Transverse colon (tissue), 4 donors: ENCODE data around the gene PHF12.

Experiments
- CTCF ChIP-seq, 5 experiments: fragments of 200-600 bp in 3 of 5; fragments of 450-650 bp in 2 of 5; sonication (generic) in 3 of 5; IDR thresholded peaks; 1 replicate in 2 of 5; 2 replicates in 3 of 5; pipeline ENCODE4 v1.5.1; 2016 to 2017; ENCODE audit warnings: antibody characterized with exemption in 5 of 5, inconsistent platforms in 3 of 5, mild to moderate bottlenecking in 2 of 5, moderate library complexity in 1 of 5
- POLR2A ChIP-seq: fragments of 450-650 bp; IDR thresholded peaks from one replicate; pipeline ENCODE4 v1.6.1; 2016; ENCODE audit warnings: antibody characterized with exemption, mild to moderate bottlenecking, moderate library complexity
- POLR2AphosphoS5 ChIP-seq, 3 donors: sonication (generic); formaldehyde crosslinking; IDR thresholded peaks; one replicate each; pipeline ENCODE4 v1.6.1; 2016; ENCODE audit warnings: antibody characterized with exemption in 3 of 3

- no peak for TF ChIP-seq CTCF (IDR thresholded peaks at IDR 0.05)
- TF ChIP-seq POLR2AphosphoS5 (IDR thresholded peaks at IDR 0.05), result no peak
- no peak for TF ChIP-seq POLR2A
Measured at GRCh38 chr17:28946239-28946638, 5.1 kb downstream of the PHF12 start.
